Measurements from ENCODE around the gene UQCRC1. TPM values are rescaled to one million over a fixed set of nuclear protein-coding genes. Genes with fewer than 3 reads are reported as not detected.

Gene UQCRC1
- total RNA-seq, 1 donor from 2014 or later, result 96.9 TPM

Small RNA genes within 50 kb of the gene (microRNA-seq; reads per million reads assigned to microRNA genes)
- gene MIR4793, result not detected
- not detected for gene MIR6823
- gene MIR711, result not detected

Other genes with a start within 250 kb of the UQCRC1 start
- 0.27 TPM for gene FBXW12, start 237.4 kb downstream of the UQCRC1 start, total RNA-seq
- 121 TPM for gene PLXNB1, start 179.6 kb downstream of the UQCRC1 start, total RNA-seq
- gene CCDC51, start 169.5 kb downstream of the UQCRC1 start, total RNA-seq, result 10.6 TPM
- gene TMA7, start 169.4 kb downstream of the UQCRC1 start, total RNA-seq, result 154 TPM
- 7.5 TPM for gene ATRIP, start 162.9 kb downstream of the UQCRC1 start, total RNA-seq
- gene SHISA5, start 105.5 kb downstream of the UQCRC1 start, total RNA-seq, result 138 TPM
- 7.9 TPM for gene PFKFB4, start 52.8 kb downstream of the UQCRC1 start, total RNA-seq
- not detected for gene UCN2, start 45.9 kb downstream of the UQCRC1 start, total RNA-seq
- 8.7 TPM for gene COL7A1, start 14.3 kb downstream of the UQCRC1 start, total RNA-seq
- gene TMEM89, start 12.1 kb upstream of the UQCRC1 start, total RNA-seq, result not detected
- gene SLC26A6, start 25.8 kb upstream of the UQCRC1 start, total RNA-seq, result 17.1 TPM
- 1.5 TPM for gene CELSR3, start 53.2 kb upstream of the UQCRC1 start, total RNA-seq
- 29.3 TPM for gene NCKIPSD, start 76.3 kb upstream of the UQCRC1 start, total RNA-seq
- gene IP6K2, start 107.6 kb upstream of the UQCRC1 start, total RNA-seq, result 104 TPM
- gene PRKAR2A, start 238.2 kb upstream of the UQCRC1 start, total RNA-seq, result 46.5 TPM

Data from sciatic nerve (tissue), 1 donor.